ENCODE data around the gene SRRM3.
"Not testable (repeated sequence)": the region's sequence is repeated elsewhere in the genome, so short reads cannot be mapped to it uniquely, and the experiment has no call there.

The SRRM3 gene, protein sequence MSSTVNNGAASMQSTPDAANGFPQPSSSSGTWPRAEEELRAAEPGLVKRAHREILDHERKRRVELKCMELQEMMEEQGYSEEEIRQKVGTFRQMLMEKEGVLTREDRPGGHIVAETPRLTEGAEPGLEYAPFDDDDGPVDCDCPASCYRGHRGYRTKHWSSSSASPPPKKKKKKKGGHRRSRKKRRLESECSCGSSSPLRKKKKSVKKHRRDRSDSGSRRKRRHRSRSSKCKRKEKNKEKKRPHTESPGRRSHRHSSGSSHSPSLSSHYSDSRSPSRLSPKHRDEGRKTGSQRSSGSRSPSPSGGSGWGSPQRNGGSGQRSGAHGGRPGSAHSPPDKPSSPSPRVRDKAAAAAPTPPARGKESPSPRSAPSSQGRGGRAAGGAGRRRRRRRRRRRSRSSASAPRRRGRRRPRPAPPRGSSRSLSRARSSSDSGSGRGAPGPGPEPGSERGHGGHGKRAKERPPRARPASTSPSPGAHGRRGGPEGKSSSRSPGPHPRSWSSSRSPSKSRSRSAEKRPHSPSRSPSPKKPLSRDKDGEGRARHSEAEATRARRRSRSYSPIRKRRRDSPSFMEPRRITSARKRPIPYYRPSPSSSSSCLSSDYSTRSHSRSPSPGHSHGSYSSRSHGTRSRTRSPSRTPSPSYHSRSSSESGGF

DNA sequence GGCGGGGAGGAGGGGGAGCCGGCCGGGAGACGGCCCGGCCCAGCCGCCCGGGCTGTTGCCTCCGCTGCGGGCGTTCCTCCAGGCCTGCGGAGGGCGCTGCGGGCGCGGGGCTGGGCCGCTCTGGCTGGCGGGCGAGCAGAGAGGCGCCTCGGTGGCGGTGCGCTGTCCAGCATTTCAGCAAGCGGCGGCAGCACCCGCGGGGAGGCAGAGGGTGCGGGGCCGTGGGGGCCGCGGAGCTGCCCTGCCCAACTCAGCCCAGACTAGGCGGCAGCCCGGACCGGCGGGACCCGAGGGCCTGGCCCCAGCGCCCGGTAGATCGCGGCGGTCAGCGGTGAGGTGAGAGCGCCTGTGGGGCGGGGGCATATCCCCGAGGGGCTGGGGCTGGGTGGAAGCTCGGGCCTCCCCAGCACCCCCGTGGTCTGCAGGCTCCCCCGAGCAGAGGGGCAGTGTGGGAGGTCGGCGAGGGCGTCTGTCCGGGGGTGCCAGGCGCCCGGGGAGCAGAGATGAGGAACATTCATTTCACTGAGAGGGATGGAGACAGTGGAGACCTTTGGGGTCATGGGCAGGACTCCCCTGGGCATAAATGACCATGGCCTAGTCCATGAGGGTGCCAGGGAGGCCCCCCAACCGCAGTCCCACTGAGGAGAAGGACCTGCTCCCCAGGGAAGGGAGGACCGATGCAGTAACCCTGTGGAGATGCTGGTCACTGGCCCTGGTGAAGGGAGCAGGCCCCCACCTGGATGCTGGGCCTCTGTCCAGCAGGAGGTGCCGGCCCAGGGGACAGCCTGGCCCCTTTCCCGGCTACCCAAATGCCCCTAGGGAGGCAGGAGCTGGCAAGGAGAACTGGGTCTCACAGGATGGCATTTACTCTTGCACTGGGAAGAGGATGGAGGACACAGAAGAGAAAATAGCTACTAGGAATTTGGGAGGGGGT is at the start of gene SRRM3:
TSS of gene SRRM3 (plus strand) at position 165 of the 934 bp plus-strand sequence. CDS start 33,171 bp downstream, outside the sequence.
- Mint-ChIP-seq H3K36me3 (ENCODE audit: low read depth) (no peaks in the 10 kb centered on the region), H3K27me3 (ENCODE audit: low read depth, poor library complexity) (peaks cover 52% of the 10 kb centered on the region), H3K4me3 (peak within 1 kb of the TSS; percentile 60), H3K4me1 (no peaks in the 10 kb centered on the region), H3K9me3 (no peaks in the 10 kb centered on the region), H3K27ac (no peak within 1 kb of the TSS)
- TF ChIP-seq CTCF (IDR thresholded peaks at IDR 0.05) = peak; percentile 56
- peak; percentile 97 for DNase-seq

- no peak for DNase-seq
- Mint-ChIP-seq H3K27ac (no peak overlapping the region), H3K4me1 (peaks cover 11% of the 10 kb centered on the region), H3K36me3 (ENCODE audit: low read depth) (no peaks in the 10 kb centered on the region), H3K9me3 (no peaks in the 10 kb centered on the region), H3K4me3 (no peak overlapping the region), H3K27me3 (ENCODE audit: low read depth, poor library complexity) (no peaks in the 10 kb centered on the region)
- no peak for TF ChIP-seq CTCF (IDR thresholded peaks at IDR 0.05)
Measured at GRCh38 chr7:76151932-76152331, 49.8 kb upstream of the SRRM3 start.

DNA sequence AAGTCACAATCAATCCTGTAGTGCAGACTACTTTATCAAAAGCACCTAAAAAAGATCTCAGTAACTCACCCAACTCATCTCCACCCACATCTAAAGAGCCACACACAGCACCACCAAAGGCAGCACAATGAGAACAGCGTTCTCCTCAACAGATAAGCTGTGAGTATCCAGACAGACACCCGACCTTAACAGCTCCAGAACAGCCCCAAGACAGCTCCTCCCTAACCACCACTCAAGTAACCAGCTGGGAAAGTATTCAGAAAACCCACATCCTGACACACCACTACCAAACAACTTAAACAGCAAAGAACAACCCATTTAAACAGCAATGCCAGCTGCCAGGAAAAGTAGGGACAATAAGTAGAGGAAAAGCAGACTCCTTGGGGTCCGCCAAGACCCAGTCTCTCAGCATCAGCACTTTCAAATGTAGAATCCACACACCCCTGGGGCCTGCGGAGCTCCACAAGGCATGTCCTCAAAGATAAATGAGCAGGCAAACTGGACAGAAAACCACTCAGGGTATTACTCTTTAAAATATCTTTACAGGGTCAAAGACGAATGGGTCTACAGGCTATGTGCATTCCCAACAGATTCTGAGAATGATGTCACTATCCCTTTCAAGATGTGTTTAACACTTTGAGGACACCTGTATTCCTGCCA is 48.0 kb upstream of the SRRM3 start:
- not testable (repeated sequence) for DNase-seq; H3K27ac Mint-ChIP-seq; H3K9me3 Mint-ChIP-seq; H3K4me3 Mint-ChIP-seq; H3K27me3 Mint-ChIP-seq (ENCODE audit: low read depth, poor library complexity); H3K36me3 Mint-ChIP-seq (ENCODE audit: low read depth)
- peaks cover 11% of the 10 kb centered on the region for H3K4me1 Mint-ChIP-seq

DNA sequence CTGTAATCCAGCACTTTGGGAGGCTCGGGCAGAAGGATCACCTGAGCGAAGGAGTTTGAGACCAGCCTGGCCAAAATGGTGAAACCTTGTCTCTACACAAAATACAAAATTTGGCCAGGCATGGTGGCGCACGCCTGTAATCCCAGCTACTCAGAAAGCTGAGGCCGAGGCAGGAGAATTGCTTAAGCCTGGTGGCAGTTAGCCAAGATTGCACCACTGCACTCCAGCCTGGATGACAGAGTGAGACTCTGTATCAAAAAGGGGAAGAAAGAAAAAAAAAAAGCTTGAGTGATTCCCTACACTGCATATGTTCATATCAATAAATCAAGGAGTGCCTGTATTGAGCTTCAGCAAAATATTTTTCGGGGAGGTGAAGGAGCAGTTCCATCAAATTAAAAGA is 45.8 kb upstream of the SRRM3 start:
- no peak for DNase-seq
- Mint-ChIP-seq H3K27ac (no peak overlapping the region), H3K9me3 (no peaks in the 10 kb centered on the region), H3K36me3 (ENCODE audit: low read depth) (no peaks in the 10 kb centered on the region), H3K4me1 (peaks cover 4% of the 10 kb centered on the region), H3K27me3 (ENCODE audit: low read depth, poor library complexity) (no peaks in the 10 kb centered on the region), H3K4me3 (no peak overlapping the region)
- no peak for TF ChIP-seq CTCF (IDR thresholded peaks at IDR 0.05)

- H3K9me3 Mint-ChIP-seq; H3K36me3 Mint-ChIP-seq (ENCODE audit: low read depth); H3K27ac Mint-ChIP-seq; H3K4me1 Mint-ChIP-seq; DNase-seq; H3K27me3 Mint-ChIP-seq (ENCODE audit: low read depth, poor library complexity); H3K4me3 Mint-ChIP-seq: not testable (repeated sequence)
Measured at GRCh38 chr7:76156992-76157685, 44.6 kb upstream of the SRRM3 start.

GRCh38 chr7:76158416-76158815 is 43.3 kb upstream of the SRRM3 start:
- H3K27me3 Mint-ChIP-seq (ENCODE audit: low read depth, poor library complexity); H3K36me3 Mint-ChIP-seq (ENCODE audit: low read depth); H3K27ac Mint-ChIP-seq; DNase-seq; H3K9me3 Mint-ChIP-seq; H3K4me3 Mint-ChIP-seq; H3K4me1 Mint-ChIP-seq: not testable (repeated sequence)

DNA sequence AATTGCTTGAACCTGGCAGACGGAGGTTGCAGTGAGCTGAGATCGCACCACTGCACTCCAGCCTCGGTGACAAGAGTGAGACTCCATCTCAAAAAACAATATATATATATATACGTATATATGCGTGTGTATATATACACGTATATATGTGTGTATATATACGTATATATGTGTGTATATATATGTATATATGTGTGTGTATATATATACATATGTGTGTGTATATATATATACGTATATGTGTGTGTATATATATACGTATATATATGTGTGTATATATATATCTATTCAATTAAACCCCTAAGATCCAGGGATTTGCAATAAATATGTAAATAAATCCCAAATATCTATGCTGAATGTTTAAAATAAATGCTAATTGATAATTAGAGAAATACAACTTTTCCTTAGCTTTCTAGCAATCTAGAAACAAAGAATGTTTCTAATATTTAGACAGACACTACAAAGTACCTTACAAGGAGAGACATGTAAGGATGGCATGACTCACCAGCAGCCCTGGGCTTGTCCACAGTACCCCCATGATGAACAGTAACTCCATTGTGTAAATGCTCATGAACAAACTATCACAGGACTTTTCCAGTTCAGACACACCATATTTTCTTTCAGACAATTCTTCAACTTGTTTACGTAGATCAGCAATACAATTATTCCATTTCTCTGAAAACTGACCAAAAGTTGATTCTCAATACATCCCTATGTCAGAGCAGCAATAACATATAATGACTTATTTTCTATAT is 39.1 kb upstream of the SRRM3 start:
- H3K27me3 Mint-ChIP-seq (ENCODE audit: low read depth, poor library complexity); H3K4me3 Mint-ChIP-seq; DNase-seq; H3K27ac Mint-ChIP-seq; H3K9me3 Mint-ChIP-seq; H3K36me3 Mint-ChIP-seq (ENCODE audit: low read depth): not testable (repeated sequence)
- peaks cover 12% of the 10 kb centered on the region for H3K4me1 Mint-ChIP-seq

GRCh38 chr7:76163812-76164211 is 37.9 kb upstream of the SRRM3 start:
- H3K36me3 Mint-ChIP-seq (ENCODE audit: low read depth); H3K9me3 Mint-ChIP-seq; H3K27me3 Mint-ChIP-seq (ENCODE audit: low read depth, poor library complexity); DNase-seq; H3K4me3 Mint-ChIP-seq: not testable (repeated sequence)
- Mint-ChIP-seq H3K4me1 (peaks cover 12% of the 10 kb centered on the region), H3K27ac (peak overlapping the region; percentile 7)

Measured in nephron progenitor cell (in vitro differentiated cells).